Measurements from ENCODE around the gene GALNS.

The GALNS gene

DNA sequence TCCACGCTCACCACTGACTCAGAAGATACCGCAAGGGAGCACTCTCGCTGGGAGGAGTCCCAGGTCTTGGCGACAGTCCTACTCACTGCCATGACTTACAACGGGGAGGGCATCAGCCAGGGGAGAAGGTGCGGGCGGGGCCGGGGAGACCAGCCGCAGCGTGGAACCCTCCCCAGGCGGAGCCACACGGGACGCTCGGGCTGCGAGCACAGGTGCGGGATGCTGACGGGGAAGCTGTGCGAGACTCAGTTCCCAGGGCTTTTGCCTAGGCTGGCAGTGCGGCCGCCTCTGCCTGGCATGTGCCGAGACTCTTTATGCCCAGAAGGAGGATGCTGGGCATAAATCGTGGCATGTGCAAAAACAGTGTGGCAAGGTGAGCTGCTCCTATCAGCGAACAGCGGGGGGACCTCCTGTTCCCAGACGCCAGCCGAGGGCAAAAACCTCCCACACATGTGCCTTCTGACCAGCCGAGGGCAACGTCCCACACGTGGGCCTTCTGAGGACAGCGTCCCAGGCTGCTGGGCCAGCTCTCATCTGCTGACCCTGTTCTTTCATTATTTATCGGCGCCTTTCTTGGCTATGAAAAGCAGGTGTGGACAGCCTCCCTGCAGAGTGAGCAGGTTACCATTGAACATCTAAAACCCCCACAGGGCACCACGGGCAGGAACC, 6.1 kb downstream of the GALNS start:
- no peak overlapping the region for H3K9ac ChIP-seq (ENCODE audit: low read depth, low read length, poor library complexity, severe bottlenecking)
- H4K20me1 ChIP-seq (ENCODE audit: insufficient read depth, low read length, poor library complexity, severe bottlenecking), result no peaks in the 10 kb centered on the region
- peaks cover 11% of the 10 kb centered on the region for H3K4me1 ChIP-seq (ENCODE audit: insufficient read depth, low read length, poor library complexity, severe bottlenecking)
- H3K79me2 ChIP-seq (ENCODE audit: insufficient read depth, low read length), result no peaks in the 10 kb centered on the region
- H3F3A ChIP-seq (ENCODE audit: low read depth), result no peaks in the 10 kb centered on the region
- no peak overlapping the region for H2AFZ ChIP-seq (ENCODE audit: low read length)
- no peak overlapping the region for H3K4me3 ChIP-seq (ENCODE audit: low read length, poor library complexity, severe bottlenecking)
- H3K4me2 ChIP-seq (ENCODE audit: low read depth, low read length, poor library complexity, severe bottlenecking), result no peak overlapping the region
- no peaks in the 10 kb centered on the region for H3K27me3 ChIP-seq (ENCODE audit: insufficient read depth, low read length, poor library complexity, severe bottlenecking)
- no peaks in the 10 kb centered on the region for H3K36me3 ChIP-seq (ENCODE audit: insufficient read depth, low read length)
- TF ChIP-seq EZH2phosphoT487 (IDR thresholded peaks at IDR 0.05; ENCODE audit: borderline replicate concordance), result no peak
- TF ChIP-seq, protein P1, sequence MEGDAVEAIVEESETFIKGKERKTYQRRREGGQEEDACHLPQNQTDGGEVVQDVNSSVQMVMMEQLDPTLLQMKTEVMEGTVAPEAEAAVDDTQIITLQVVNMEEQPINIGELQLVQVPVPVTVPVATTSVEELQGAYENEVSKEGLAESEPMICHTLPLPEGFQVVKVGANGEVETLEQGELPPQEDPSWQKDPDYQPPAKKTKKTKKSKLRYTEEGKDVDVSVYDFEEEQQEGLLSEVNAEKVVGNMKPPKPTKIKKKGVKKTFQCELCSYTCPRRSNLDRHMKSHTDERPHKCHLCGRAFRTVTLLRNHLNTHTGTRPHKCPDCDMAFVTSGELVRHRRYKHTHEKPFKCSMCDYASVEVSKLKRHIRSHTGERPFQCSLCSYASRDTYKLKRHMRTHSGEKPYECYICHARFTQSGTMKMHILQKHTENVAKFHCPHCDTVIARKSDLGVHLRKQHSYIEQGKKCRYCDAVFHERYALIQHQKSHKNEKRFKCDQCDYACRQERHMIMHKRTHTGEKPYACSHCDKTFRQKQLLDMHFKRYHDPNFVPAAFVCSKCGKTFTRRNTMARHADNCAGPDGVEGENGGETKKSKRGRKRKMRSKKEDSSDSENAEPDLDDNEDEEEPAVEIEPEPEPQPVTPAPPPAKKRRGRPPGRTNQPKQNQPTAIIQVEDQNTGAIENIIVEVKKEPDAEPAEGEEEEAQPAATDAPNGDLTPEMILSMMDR (conservative IDR thresholded peaks at IDR 0.05; ENCODE audit: low read length), result no peak
- no peaks in the 10 kb centered on the region for H3K9me3 ChIP-seq (ENCODE audit: insufficient read depth, low read depth, low read length)
- no peaks in the 10 kb centered on the region for H3K9me2 ChIP-seq (replicated peaks; ENCODE audit: low read depth, low read length)

DNA sequence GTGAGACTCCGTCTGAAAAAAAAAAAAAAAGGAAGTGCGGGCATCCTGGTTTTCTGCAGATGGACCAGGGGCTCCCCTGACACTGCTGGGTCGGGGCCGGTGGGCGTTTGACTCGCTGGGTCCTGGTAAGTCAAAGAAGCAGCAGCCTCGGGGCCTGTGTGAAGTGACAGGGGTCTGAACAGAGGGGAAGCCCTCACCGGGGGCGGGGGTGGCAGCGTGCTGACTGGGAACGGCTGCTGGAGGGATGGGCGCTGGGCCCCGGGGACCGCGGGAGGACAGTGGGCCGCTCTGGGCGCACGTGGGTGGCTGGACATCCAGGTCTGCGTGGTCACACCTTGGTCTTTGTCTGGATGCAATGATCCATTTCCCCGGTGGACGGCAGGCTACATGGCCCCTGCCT, 8.2 kb downstream of the GALNS start:
- Histone ChIP-seq H3K27me3 (ENCODE audit: insufficient read depth, low read length, poor library complexity, severe bottlenecking) (no peaks in the 10 kb centered on the region), H3K9me2 (replicated peaks; ENCODE audit: low read depth, low read length) (no peaks in the 10 kb centered on the region), H3K4me2 (ENCODE audit: low read depth, low read length, poor library complexity, severe bottlenecking) (no peak overlapping the region), H4K20me1 (ENCODE audit: insufficient read depth, low read length, poor library complexity, severe bottlenecking) (no peaks in the 10 kb centered on the region), H3K79me2 (ENCODE audit: insufficient read depth, low read length) (no peaks in the 10 kb centered on the region), H3K4me1 (ENCODE audit: insufficient read depth, low read length, poor library complexity, severe bottlenecking) (no peaks in the 10 kb centered on the region), H3F3A (ENCODE audit: low read depth) (no peaks in the 10 kb centered on the region), H3K9me3 (ENCODE audit: insufficient read depth, low read depth, low read length) (no peaks in the 10 kb centered on the region), H3K4me3 (ENCODE audit: low read length, poor library complexity, severe bottlenecking) (no peak overlapping the region), H3K9ac (ENCODE audit: low read depth, low read length, poor library complexity, severe bottlenecking) (no peak overlapping the region), H3K36me3 (ENCODE audit: insufficient read depth, low read length) (no peaks in the 10 kb centered on the region), H2AFZ (ENCODE audit: low read length) (no peak overlapping the region)
- TF ChIP-seq EZH2phosphoT487 (IDR thresholded peaks at IDR 0.05; ENCODE audit: borderline replicate concordance), result no peak
- TF ChIP-seq, protein P1 (conservative IDR thresholded peaks at IDR 0.05; ENCODE audit: low read length), result no peak

DNA sequence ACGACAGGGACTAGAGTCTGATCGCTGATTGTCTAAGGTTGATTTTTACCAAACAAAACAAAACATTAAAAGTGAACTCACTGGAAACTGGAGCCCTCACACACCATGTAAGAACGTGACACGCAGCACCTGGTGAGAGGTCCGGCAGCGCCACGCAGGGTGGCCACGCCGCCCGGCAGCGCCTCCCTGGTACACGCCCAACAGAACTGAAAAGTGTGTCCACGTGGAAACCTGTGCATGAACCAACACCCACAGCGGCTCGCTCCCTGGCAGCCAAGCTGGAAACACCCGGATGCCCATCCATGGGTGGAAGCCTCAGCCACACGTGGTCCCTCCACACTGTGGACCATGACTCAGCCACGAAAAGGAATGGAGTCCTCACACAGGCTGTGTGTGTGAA, 9.1 kb downstream of the GALNS start:
- TF ChIP-seq EZH2phosphoT487 (IDR thresholded peaks at IDR 0.05; ENCODE audit: borderline replicate concordance), result no peak
- no peak overlapping the region for H3K4me3 ChIP-seq (ENCODE audit: low read length, poor library complexity, severe bottlenecking)

DNA sequence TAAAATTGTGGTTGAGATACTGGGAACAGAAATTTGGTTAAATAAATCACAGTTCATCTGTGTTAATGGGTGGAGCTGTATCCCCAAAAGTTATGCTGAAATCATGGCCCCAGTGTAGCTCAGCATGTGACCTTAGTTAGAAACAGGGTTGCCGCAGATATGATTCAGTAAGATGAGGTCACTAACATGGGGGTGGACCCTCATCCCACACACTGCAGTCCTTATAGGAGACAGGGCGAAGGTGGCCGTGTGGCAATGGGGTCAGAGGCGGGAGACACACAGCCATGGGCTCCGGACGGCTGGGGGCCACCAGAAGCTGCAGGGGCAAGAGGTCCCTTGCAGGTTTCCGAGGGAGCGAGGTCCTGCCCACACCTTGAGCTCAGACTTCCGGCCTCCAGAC, 10.7 kb downstream of the GALNS start:
- Histone ChIP-seq H3K4me2 (ENCODE audit: low read depth, low read length, poor library complexity, severe bottlenecking) (no peak overlapping the region), H3K9ac (ENCODE audit: low read depth, low read length, poor library complexity, severe bottlenecking) (no peak overlapping the region), H3K79me2 (ENCODE audit: insufficient read depth, low read length) (no peaks in the 10 kb centered on the region), H3K4me3 (ENCODE audit: low read length, poor library complexity, severe bottlenecking) (no peak overlapping the region), H4K20me1 (ENCODE audit: insufficient read depth, low read length, poor library complexity, severe bottlenecking) (no peaks in the 10 kb centered on the region), H3F3A (ENCODE audit: low read depth) (no peaks in the 10 kb centered on the region), H3K9me3 (ENCODE audit: insufficient read depth, low read depth, low read length) (no peaks in the 10 kb centered on the region), H3K4me1 (ENCODE audit: insufficient read depth, low read length, poor library complexity, severe bottlenecking) (no peaks in the 10 kb centered on the region), H3K9me2 (replicated peaks; ENCODE audit: low read depth, low read length) (no peaks in the 10 kb centered on the region), H3K36me3 (ENCODE audit: insufficient read depth, low read length) (no peaks in the 10 kb centered on the region), H2AFZ (ENCODE audit: low read length) (no peak overlapping the region), H3K27me3 (ENCODE audit: insufficient read depth, low read length, poor library complexity, severe bottlenecking) (no peaks in the 10 kb centered on the region)
- TF ChIP-seq, protein P1 (conservative IDR thresholded peaks at IDR 0.05; ENCODE audit: low read length), result no peak
- no peak for TF ChIP-seq EZH2phosphoT487 (IDR thresholded peaks at IDR 0.05; ENCODE audit: borderline replicate concordance)

More for the DNA sequence above, 9.1 kb downstream of the GALNS start:
- Histone ChIP-seq H3K79me2 (ENCODE audit: insufficient read depth, low read length) (no peaks in the 10 kb centered on the region), H3K36me3 (ENCODE audit: insufficient read depth, low read length) (no peaks in the 10 kb centered on the region), H3K9ac (ENCODE audit: low read depth, low read length, poor library complexity, severe bottlenecking) (no peak overlapping the region), H2AFZ (ENCODE audit: low read length) (no peak overlapping the region), H3K27me3 (ENCODE audit: insufficient read depth, low read length, poor library complexity, severe bottlenecking) (no peaks in the 10 kb centered on the region), H3K9me2 (replicated peaks; ENCODE audit: low read depth, low read length) (no peaks in the 10 kb centered on the region), H3K9me3 (ENCODE audit: insufficient read depth, low read depth, low read length) (no peaks in the 10 kb centered on the region), H3K4me1 (ENCODE audit: insufficient read depth, low read length, poor library complexity, severe bottlenecking) (no peaks in the 10 kb centered on the region), H4K20me1 (ENCODE audit: insufficient read depth, low read length, poor library complexity, severe bottlenecking) (no peaks in the 10 kb centered on the region), H3F3A (ENCODE audit: low read depth) (no peaks in the 10 kb centered on the region), H3K4me2 (ENCODE audit: low read depth, low read length, poor library complexity, severe bottlenecking) (no peak overlapping the region)

Measured in Loucy (cell line).